GM12878 (cell line): ENCODE data around the gene NT5C2.

ENCODE experiments used
- ATF2 ChIP-seq: IDR thresholded peaks from 2 replicates; pipeline ENCODE4 v1.6.1; 2012; ENCODE audit warnings: low read length, inconsistent platforms
- CEBPB ChIP-seq, 2 experiments: fragments of 150-350 bp in 1 of 2; IDR thresholded peaks; 2 replicates each; pipeline ENCODE4 v1.6.1; 2012 to 2014; ENCODE audit warnings: low read depth in 2 of 2, low read length in 2 of 2, borderline replicate concordance in 1 of 2, inconsistent platforms in 1 of 2
- JUNB ChIP-seq: IDR thresholded peaks from 2 replicates; pipeline ENCODE4 v1.6.1; 2016; ENCODE audit warnings: antibody characterized with exemption, mild to moderate bottlenecking
- JUND ChIP-seq: IDR thresholded peaks from 2 replicates; pipeline ENCODE4 v1.6.1; 2012; ENCODE audit warnings: low read depth, mild to moderate bottlenecking, low read length, improper control_type of control experiment, moderate library complexity
- NBN ChIP-seq: fragments of 450-650 bp; IDR thresholded peaks from 2 replicates; pipeline ENCODE4 v1.6.1; 2016
- NFIC ChIP-seq: IDR thresholded peaks from 2 replicates; pipeline ENCODE4 v1.6.1; 2012; ENCODE audit warnings: low read depth, mild to moderate bottlenecking, inconsistent platforms, low read length, moderate library complexity
- NR2C1 ChIP-seq: fragments of 450-650 bp; IDR thresholded peaks from 2 replicates; pipeline ENCODE4 v1.6.1; 2017; ENCODE audit warnings: antibody characterized with exemption, mild to moderate bottlenecking, moderate library complexity
- POLR2AphosphoS5 ChIP-seq: IDR thresholded peaks from 2 replicates; pipeline ENCODE4 v1.6.1; 2011; ENCODE audit warnings: mild to moderate bottlenecking, low read length, inconsistent platforms
- RFX5 ChIP-seq: IDR thresholded peaks from 2 replicates; pipeline ENCODE4 v1.6.1; 2011; ENCODE audit warnings: low read depth, low read length, improper control_type of control experiment
- STAT1 ChIP-seq: fragments of 450-650 bp; conservative IDR thresholded peaks from 2 replicates; pipeline ENCODE4 v1.6.1; 2014; ENCODE audit warnings: antibody characterized with exemption, mild to moderate bottlenecking
- STAT3 ChIP-seq: IDR thresholded peaks from 2 replicates; pipeline ENCODE4 v1.6.1; 2011; ENCODE audit warnings: low read depth, low read length, improper control_type of control experiment
- ZBED1 ChIP-seq: IDR thresholded peaks from 2 replicates; pipeline ENCODE4 v1.6.1; 2016; ENCODE audit warnings: borderline replicate concordance
- TF ChIP-seq, protein P1 (sequence below), 3 experiments: IDR thresholded peaks in 2 of 3; conservative IDR thresholded peaks in 1 of 3; 2 replicates each; pipeline ENCODE4 v1.5.1; 2011; ENCODE audit warnings: low read depth in 3 of 3, low read length in 3 of 3, mild to moderate bottlenecking in 3 of 3, control low read depth in 2 of 3, moderate library complexity in 2 of 3, inconsistent platforms in 1 of 3, mixed read lengths in 1 of 3; ENCODE audit not compliant: control insufficient read depth in 2 of 3, insufficient read depth in 1 of 3; ENCODE audit errors: extremely low read depth in 1 of 3
- TF ChIP-seq, protein P2 (sequence below): IDR thresholded peaks from 2 replicates; pipeline ENCODE4 v1.6.1; 2012; ENCODE audit warnings: low read depth, low read length, improper control_type of control experiment

DNA sequence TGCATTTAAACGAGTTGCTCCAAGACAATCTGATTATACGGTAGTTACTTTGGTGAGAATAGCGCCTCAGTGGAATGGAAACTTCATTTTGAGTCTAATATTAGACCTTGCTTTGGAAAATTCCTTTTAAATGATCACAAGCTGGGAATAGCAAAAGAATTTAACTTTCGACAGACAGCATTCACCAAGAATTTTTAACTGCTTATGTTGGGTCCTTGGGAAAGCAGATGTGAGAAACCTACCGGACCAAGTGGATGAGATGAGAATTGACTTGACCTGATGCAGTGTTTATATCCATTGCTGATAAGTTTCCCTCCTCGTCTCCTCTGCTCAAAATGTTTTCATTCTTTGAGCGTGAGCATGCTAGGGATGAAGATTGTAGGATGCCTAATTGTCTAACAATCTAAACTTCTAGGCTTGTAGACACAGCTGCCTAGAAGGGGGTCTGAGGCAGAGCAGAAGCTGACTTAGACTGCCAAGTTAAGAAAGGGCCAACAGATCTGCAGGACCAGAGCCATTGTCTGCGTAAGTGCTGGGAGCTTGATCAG is 148.1 kb downstream of the NT5C2 start:
- TF ChIP-seq POLR2AphosphoS5 (no peak), STAT3 (no peak), STAT1 (no peak), NFIC (no peak), JUNB (no peak), NR2C1 (no peak), ZBED1 (no peak), RFX5 (no peak), JUND (no peak), ATF2 (no peak), CEBPB (IDR thresholded peaks at IDR 0.05; ENCODE audit: borderline replicate concordance in 1 of 2, low read depth in 2 of 2, low read length in 2 of 2) (no peak), NBN (no peak)
- TF ChIP-seq, protein P1, sequence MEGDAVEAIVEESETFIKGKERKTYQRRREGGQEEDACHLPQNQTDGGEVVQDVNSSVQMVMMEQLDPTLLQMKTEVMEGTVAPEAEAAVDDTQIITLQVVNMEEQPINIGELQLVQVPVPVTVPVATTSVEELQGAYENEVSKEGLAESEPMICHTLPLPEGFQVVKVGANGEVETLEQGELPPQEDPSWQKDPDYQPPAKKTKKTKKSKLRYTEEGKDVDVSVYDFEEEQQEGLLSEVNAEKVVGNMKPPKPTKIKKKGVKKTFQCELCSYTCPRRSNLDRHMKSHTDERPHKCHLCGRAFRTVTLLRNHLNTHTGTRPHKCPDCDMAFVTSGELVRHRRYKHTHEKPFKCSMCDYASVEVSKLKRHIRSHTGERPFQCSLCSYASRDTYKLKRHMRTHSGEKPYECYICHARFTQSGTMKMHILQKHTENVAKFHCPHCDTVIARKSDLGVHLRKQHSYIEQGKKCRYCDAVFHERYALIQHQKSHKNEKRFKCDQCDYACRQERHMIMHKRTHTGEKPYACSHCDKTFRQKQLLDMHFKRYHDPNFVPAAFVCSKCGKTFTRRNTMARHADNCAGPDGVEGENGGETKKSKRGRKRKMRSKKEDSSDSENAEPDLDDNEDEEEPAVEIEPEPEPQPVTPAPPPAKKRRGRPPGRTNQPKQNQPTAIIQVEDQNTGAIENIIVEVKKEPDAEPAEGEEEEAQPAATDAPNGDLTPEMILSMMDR (IDR thresholded peaks at IDR 0.05 in 2 of 3, conservative IDR thresholded peaks at IDR 0.05 in 1 of 3; ENCODE audit: control insufficient read depth in 2 of 3, extremely low read depth in 1 of 3, insufficient read depth in 1 of 3, low read depth in 3 of 3, low read length in 3 of 3) = no peak
- TF ChIP-seq, protein P2, sequence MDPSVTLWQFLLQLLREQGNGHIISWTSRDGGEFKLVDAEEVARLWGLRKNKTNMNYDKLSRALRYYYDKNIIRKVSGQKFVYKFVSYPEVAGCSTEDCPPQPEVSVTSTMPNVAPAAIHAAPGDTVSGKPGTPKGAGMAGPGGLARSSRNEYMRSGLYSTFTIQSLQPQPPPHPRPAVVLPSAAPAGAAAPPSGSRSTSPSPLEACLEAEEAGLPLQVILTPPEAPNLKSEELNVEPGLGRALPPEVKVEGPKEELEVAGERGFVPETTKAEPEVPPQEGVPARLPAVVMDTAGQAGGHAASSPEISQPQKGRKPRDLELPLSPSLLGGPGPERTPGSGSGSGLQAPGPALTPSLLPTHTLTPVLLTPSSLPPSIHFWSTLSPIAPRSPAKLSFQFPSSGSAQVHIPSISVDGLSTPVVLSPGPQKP = no peak
